Measurements from ENCODE around the gene MMP17. TPM values are rescaled to one million over a fixed set of nuclear protein-coding genes. Genes with fewer than 3 reads are reported as not detected.
"Not testable (repeated sequence)": the region's sequence is repeated elsewhere in the genome, so short reads cannot be mapped to it uniquely, and the experiment has no call there.

Gene MMP17
- total RNA-seq, 1 experiment from 2014 or later: 0.61 TPM

GRCh38 chr12:131885543-131886057, 57.4 kb downstream of the MMP17 start:
- BruUV-seq (replicated peaks): no TSS peak
- intact Hi-C loops (cut with micrococcal nuclease; ENCODE audit: unreplicated experiment): no loop called here
- no peak for DNase-seq

GRCh38 chr12:131891722-131892121, 63.5 kb downstream of the MMP17 start:
- H3K4me3 Mint-ChIP-seq (ENCODE audit: low read depth, unreplicated experiment); CTCF ChIA-PET; intact Hi-C loops (cut with micrococcal nuclease; ENCODE audit: unreplicated experiment); BruUV-seq (replicated peaks); H3K9me3 Mint-ChIP-seq (ENCODE audit: low read depth, unreplicated experiment); DNase-seq; H3K27ac Mint-ChIP-seq (ENCODE audit: unreplicated experiment): not testable (repeated sequence)
- Mint-ChIP-seq H3K36me3 (ENCODE audit: insufficient read depth, unreplicated experiment) (peaks cover 25% of the 10 kb centered on the region), H3K27me3 (ENCODE audit: unreplicated experiment) (peaks cover 25% of the 10 kb centered on the region), H3K4me1 (ENCODE audit: low read depth, unreplicated experiment) (peaks cover 14% of the 10 kb centered on the region)

More at GRCh38 chr12:131885543-131886057, 57.4 kb downstream of the MMP17 start:
- no peak overlapping the region for H3K27ac Mint-ChIP-seq (ENCODE audit: unreplicated experiment)
- TF ChIP-seq CTCF (IDR thresholded peaks at IDR 0.05; ENCODE audit: unreplicated experiment): no peak
- peaks cover 25% of the 10 kb centered on the region for H3K27me3 Mint-ChIP-seq (ENCODE audit: unreplicated experiment)
- H3K4me1 Mint-ChIP-seq (ENCODE audit: low read depth, unreplicated experiment): peaks cover 11% of the 10 kb centered on the region
- no peaks in the 10 kb centered on the region for H3K9me3 Mint-ChIP-seq (ENCODE audit: low read depth, unreplicated experiment)
- no peak overlapping the region for H3K4me3 Mint-ChIP-seq (ENCODE audit: low read depth, unreplicated experiment)
- no peaks in the 10 kb centered on the region for H3K36me3 Mint-ChIP-seq (ENCODE audit: insufficient read depth, unreplicated experiment)
- CTCF ChIA-PET: no interaction called here

DNA sequence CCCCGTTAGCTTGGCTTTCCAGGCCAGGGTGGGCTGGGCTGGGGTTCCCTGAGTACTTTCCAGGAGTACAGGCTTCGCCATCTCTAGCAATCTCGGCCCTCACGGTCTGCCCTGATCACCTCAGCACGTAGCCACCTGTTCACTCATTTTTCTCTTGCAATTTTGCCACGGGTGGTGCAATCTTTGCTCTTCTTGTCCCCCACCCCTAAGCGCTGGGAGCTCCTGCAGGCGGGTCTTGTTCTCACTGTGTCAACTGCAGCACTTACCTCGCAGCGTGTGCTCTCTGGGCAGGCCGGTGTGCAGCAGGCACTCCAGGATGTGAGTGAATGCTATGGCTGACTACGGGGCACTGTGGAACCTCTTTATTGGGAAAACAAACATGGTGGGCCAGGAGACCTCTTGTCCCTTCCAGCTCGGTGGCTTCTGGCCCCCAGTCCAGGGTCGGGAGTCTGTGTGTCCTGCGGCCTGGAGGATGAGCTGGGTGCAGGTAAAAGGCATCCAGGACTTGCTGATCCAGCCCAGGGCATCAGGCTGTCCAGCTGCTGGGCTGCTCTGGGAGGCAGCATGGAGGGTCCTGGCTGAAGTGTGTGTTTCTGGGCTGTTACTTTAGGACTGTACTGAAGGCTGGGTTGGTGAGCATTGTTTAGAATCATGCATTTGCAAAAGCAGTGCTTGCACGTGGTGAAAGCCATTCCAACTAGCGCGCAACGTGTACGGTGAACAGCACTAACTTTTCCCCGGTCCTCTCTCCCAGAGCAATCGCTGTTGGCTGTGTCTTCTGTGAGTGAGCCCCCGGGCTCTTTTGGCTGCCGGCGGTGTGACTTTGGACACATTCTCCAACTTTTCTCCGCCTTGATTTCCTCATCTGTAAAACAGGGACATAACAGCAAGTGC, 64.8 kb downstream of the MMP17 start:
- no peak for TF ChIP-seq CTCF (IDR thresholded peaks at IDR 0.05; ENCODE audit: unreplicated experiment)
- Mint-ChIP-seq H3K36me3 (ENCODE audit: insufficient read depth, unreplicated experiment) (peaks cover 29% of the 10 kb centered on the region), H3K4me1 (ENCODE audit: low read depth, unreplicated experiment) (peaks cover 19% of the 10 kb centered on the region), H3K27me3 (ENCODE audit: unreplicated experiment) (peaks cover 25% of the 10 kb centered on the region), H3K27ac (ENCODE audit: unreplicated experiment) (no peak overlapping the region), H3K9me3 (ENCODE audit: low read depth, unreplicated experiment) (no peaks in the 10 kb centered on the region), H3K4me3 (ENCODE audit: low read depth, unreplicated experiment) (no peak overlapping the region)
- no peak for DNase-seq
- intact Hi-C loops (cut with micrococcal nuclease; ENCODE audit: unreplicated experiment): no loop called here
- CTCF ChIA-PET: no interaction called here
- no TSS peak for BruUV-seq (replicated peaks)

DNA sequence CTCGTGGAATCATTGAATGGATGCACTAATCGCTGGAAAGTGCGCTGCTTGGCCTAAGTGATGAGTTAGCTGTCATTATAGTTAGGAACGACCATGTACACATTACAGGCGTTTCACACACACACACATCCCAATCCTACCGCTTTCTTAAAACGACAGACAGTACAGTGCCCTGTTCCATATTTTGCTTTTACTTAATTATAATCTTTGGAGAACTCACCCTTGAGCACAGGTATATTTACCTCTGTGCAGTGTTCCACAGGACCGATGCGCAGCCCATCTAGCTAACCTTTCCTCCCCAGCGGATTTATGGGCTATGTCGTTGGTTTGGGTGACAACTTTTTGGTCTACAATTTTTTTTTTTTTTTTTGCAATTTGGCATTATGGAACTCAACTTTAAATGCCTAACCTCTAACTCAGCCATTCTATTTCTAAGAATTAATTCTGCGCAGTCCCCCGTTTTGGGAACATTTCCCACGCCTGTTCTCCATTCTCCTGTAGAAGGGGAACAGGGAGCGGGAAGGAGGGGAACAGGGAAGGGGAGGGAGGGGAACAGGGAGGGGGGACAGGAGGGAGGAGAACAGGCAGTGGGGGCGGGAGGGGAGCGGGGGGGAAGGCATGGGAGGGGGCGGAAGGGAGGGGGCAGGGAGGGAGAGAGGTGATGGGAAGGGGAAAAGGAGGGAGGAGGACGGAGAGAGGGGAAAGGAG, 65.6 kb downstream of the MMP17 start:
- Mint-ChIP-seq H3K9me3 (ENCODE audit: low read depth, unreplicated experiment) (no peaks in the 10 kb centered on the region), H3K27me3 (ENCODE audit: unreplicated experiment) (peaks cover 17% of the 10 kb centered on the region), H3K4me1 (ENCODE audit: low read depth, unreplicated experiment) (peaks cover 19% of the 10 kb centered on the region), H3K4me3 (ENCODE audit: low read depth, unreplicated experiment) (peak overlapping the region; percentile 80), H3K27ac (ENCODE audit: unreplicated experiment) (no peak overlapping the region), H3K36me3 (ENCODE audit: insufficient read depth, unreplicated experiment) (peaks cover 29% of the 10 kb centered on the region)
- no TSS peak for BruUV-seq (replicated peaks)
- no peak for DNase-seq
- no peak for TF ChIP-seq CTCF (IDR thresholded peaks at IDR 0.05; ENCODE audit: unreplicated experiment)
- CTCF ChIA-PET: no interaction called here
- intact Hi-C loops (cut with micrococcal nuclease; ENCODE audit: unreplicated experiment): no loop called here

All from Calu3 (cell line).